Smooth muscle cell (in vitro differentiated cells): ENCODE data around the gene ORAI3. TPM values are rescaled to one million over a fixed set of nuclear protein-coding genes. Genes with fewer than 3 reads are reported as not detected.
"Not testable (repeated sequence)": the region's sequence is repeated elsewhere in the genome, so short reads cannot be mapped to it uniquely, and the experiment has no call there.

Experiments
- DNase-seq: peaks from one replicate; lab custom pipeline; 2025; ENCODE audit not compliant: unreplicated experiment; lab: John Stamatoyannopoulos, UW
- H2AFZ ChIP-seq: fragments of 200-600 bp; sonication (generic); 2 replicates; pipeline ENCODE4 v1.6.0; 2016; ENCODE audit warnings: antibody characterized with exemption, low read depth, mild to moderate bottlenecking
- H3F3A ChIP-seq: fragments of 200-600 bp; sonication (generic); 2 replicates; pipeline ENCODE4 v1.6.0; 2017; ENCODE audit warnings: antibody characterized with exemption, low read depth
- H3K27ac ChIP-seq: fragments of 200-600 bp; sonication (generic); 2 replicates; pipeline ENCODE4 v1.5.1; 2016; ENCODE audit warnings: low read depth, mild to moderate bottlenecking
- H3K27me3 ChIP-seq: fragments of 200-600 bp; sonication (generic); 2 replicates; pipeline ENCODE4 v1.6.1; 2016; ENCODE audit warnings: low read depth, mild to moderate bottlenecking
- H3K36me3 ChIP-seq: fragments of 200-600 bp; sonication (generic); 2 replicates; pipeline ENCODE4 v1.5.1; 2016; ENCODE audit warnings: low read depth
- H3K4me1 ChIP-seq: fragments of 200-600 bp; sonication (generic); 2 replicates; pipeline ENCODE4 v1.5.1; 2016; ENCODE audit warnings: low read depth
- H3K4me2 ChIP-seq: fragments of 200-600 bp; sonication (generic); 2 replicates; pipeline ENCODE4 v1.6.0; 2016; ENCODE audit warnings: mild to moderate bottlenecking
- H3K4me3 ChIP-seq: fragments of 200-600 bp; sonication (generic); 2 replicates; pipeline ENCODE4 v1.5.1; 2016; ENCODE audit warnings: mild to moderate bottlenecking
- H3K79me2 ChIP-seq: fragments of 200-600 bp; sonication (generic); 2 replicates; pipeline ENCODE4 v1.6.0; 2016; ENCODE audit warnings: low read depth, mild to moderate bottlenecking
- H3K9ac ChIP-seq: fragments of 200-600 bp; sonication (generic); 2 replicates; pipeline ENCODE4 v1.6.0; 2016; ENCODE audit warnings: low read depth
- H3K9me3 ChIP-seq: fragments of 200-600 bp; sonication (generic); replicated peaks from 2 replicates; pipeline ENCODE4 v1.5.1; 2016; ENCODE audit warnings: low read depth
- H4K20me1 ChIP-seq: fragments of 200-600 bp; sonication (generic); 2 replicates; pipeline ENCODE4 v1.6.0; 2016; ENCODE audit warnings: low read depth
- CTCF ChIP-seq: fragments of 200-600 bp; sonication (generic); IDR thresholded peaks from 2 replicates; pipeline ENCODE4 v1.5.1; 2017; ENCODE audit warnings: borderline replicate concordance, mild to moderate bottlenecking, antibody characterized with exemption; ENCODE audit not compliant: insufficient read depth, poor library complexity, severe bottlenecking
- WGBS: methylation state at CpG from one replicate; pipeline ENCODE4 v1.1.7; 2016; ENCODE audit warnings: low lambda C conversion rate; 5-methylcytosine and 5-hydroxymethylcytosine counted together
- polyA plus RNA-seq: library from polyadenylated mRNA; unstranded; fragments of >200 nt; fragmentation: Nextera tagmentation; extraction: Ambion mirVana; gene quantifications from 2 replicates; pipeline ENCODE4 v1.2.1, GENCODE V29; 2016
- total RNA-seq: library from RNA; depleted of rRNA; stranded (reverse); fragments of >200 nt; gene quantifications from 2 replicates; pipeline ENCODE4 v1.2.3, GENCODE V29; 2014

Gene ORAI3
- total and polyA plus RNA-seq, 2 experiments from 2014 or later: 34.9 to 39.4 TPM

- peaks cover 9% of the 10 kb centered on the region for H3F3A ChIP-seq
- no peak overlapping the region for H2AFZ ChIP-seq
- no peak for DNase-seq
- H3K79me2 ChIP-seq: no peaks in the 10 kb centered on the region
- H3K9me3 ChIP-seq: no peaks in the 10 kb centered on the region
- no peak overlapping the region for H3K9ac ChIP-seq
- H4K20me1 ChIP-seq: no peaks in the 10 kb centered on the region
- H3K4me1 ChIP-seq: no peaks in the 10 kb centered on the region
- H3K4me3 ChIP-seq: no peak overlapping the region
- no peak overlapping the region for H3K4me2 ChIP-seq
- 74% methylated on average over 12 of the region's 12 CpGs for WGBS
- H3K27ac ChIP-seq: no peak overlapping the region
- TF ChIP-seq CTCF: peak; percentile 52
- H3K36me3 ChIP-seq: no peaks in the 10 kb centered on the region
- no peaks in the 10 kb centered on the region for H3K27me3 ChIP-seq
Observed at GRCh38 chr16:30934827-30935557, 13.9 kb upstream of the ORAI3 start.

- Histone ChIP-seq H3K27ac (peak overlapping the region; percentile 77), H3K4me3 (no peak overlapping the region), H3K79me2 (no peaks in the 10 kb centered on the region), H3K9ac (no peak overlapping the region), H3K27me3 (no peaks in the 10 kb centered on the region), H4K20me1 (no peaks in the 10 kb centered on the region), H3K9me3 (no peaks in the 10 kb centered on the region), H3K4me1 (no peaks in the 10 kb centered on the region), H3K4me2 (no peak overlapping the region), H3K36me3 (no peaks in the 10 kb centered on the region), H2AFZ (no peak overlapping the region), H3F3A (peaks cover 9% of the 10 kb centered on the region)
- DNase-seq: no peak
- TF ChIP-seq CTCF: no peak
- WGBS: 78% methylated on average over 5 of the region's 5 CpGs
Observed at GRCh38 chr16:30937692-30938091, 11.2 kb upstream of the ORAI3 start.

GRCh38 chr16:30939571-30939970 is 9.3 kb upstream of the ORAI3 start:
- H3K9me3 ChIP-seq, H3K27me3 ChIP-seq, H3F3A ChIP-seq, DNase-seq, H3K36me3 ChIP-seq, H2AFZ ChIP-seq, H3K79me2 ChIP-seq, H4K20me1 ChIP-seq, H3K4me2 ChIP-seq, H3K9ac ChIP-seq, H3K4me1 ChIP-seq, H3K4me3 ChIP-seq: not testable (repeated sequence)
- WGBS: 70% methylated on average over 8 of the region's 8 CpGs
- peak overlapping the region; percentile 77 for H3K27ac ChIP-seq

- Histone ChIP-seq H3K27ac (peak overlapping the region; percentile 80), H2AFZ (no peak overlapping the region)
- 40% methylated on average over 10 of the region's 15 CpGs for WGBS
Observed at GRCh38 chr16:30941600-30942425, 7.1 kb upstream of the ORAI3 start.

More at GRCh38 chr16:30941600-30942425, 7.1 kb upstream of the ORAI3 start:
- no peak overlapping the region for H3K9ac ChIP-seq
- peak; percentile 84 for TF ChIP-seq CTCF
- H3K36me3 ChIP-seq: no peaks in the 10 kb centered on the region
- no peak overlapping the region for H3K4me2 ChIP-seq
- H3K27me3 ChIP-seq: no peaks in the 10 kb centered on the region
- H3K4me3 ChIP-seq: no peak overlapping the region
- H3F3A ChIP-seq: peaks cover 9% of the 10 kb centered on the region
- no peaks in the 10 kb centered on the region for H4K20me1 ChIP-seq
- no peak for DNase-seq
- H3K79me2 ChIP-seq: peaks cover 3% of the 10 kb centered on the region
- no peaks in the 10 kb centered on the region for H3K4me1 ChIP-seq
- H3K9me3 ChIP-seq: no peaks in the 10 kb centered on the region
